ENCODE data around the gene FCRLB. TPM values are rescaled to one million over a fixed set of nuclear protein-coding genes. Genes with fewer than 3 reads are reported as not detected.

FCRLB gene
- total RNA-seq, 1 experiment from 2014 or later = 1.3 TPM

DNA sequence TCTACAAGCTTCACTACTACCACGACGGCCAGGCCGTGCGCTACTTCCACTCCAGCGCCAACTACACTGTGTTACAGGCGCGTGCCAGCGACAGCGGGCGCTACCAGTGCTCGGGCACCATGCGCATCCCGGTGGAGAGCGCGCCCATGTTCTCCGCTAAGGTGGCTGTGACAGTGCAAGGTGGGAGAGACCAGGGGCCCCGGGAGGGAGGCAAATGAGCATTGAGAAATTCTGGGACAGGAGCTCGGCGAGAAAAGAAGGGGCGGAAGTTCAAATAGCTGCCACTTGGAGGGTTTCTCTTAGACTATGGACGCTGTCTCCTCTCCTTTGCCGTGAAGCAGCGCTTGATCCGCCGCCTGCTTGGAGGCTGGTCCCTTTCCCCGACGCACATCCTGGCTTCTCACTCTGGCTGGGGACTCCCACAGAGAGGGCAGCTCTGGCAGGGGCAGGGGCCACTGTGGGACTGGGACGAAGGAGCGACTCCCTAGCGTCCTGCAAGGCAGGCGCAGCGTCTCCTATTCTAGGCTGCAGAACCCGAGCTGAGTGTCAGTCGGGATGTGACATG lies 4.6 kb downstream of the FCRLB start:
- TF ChIP-seq CTCF (IDR thresholded peaks at IDR 0.05; ENCODE audit: unreplicated experiment) = peak; percentile 23
- no TSS peak for BruUV-seq (replicated peaks)
- no peaks in the 10 kb centered on the region for H3K9me3 Mint-ChIP-seq (ENCODE audit: unreplicated experiment)
- H3K27ac Mint-ChIP-seq (ENCODE audit: low read depth, unreplicated experiment) = peak overlapping the region; percentile 6
- ChIA-PET POLR2A (interaction anchor here (0.6 to 5.9 kb wide), 22 partner anchors 9 to 715 kb away, joined by 3 to 119 read pairs (median 8); partner anchors contain the start of genes ATF6, DEDD, DUSP12 and FCRLA), CTCF (interaction anchor here (0.6 to 8.6 kb wide), 20 partner anchors 8 to 1969 kb away, joined by 3 to 121 read pairs (median 4); partner anchors contain the start of gene FCRLA)
- no peaks in the 10 kb centered on the region for H3K36me3 Mint-ChIP-seq (ENCODE audit: insufficient read depth, unreplicated experiment)
- H3K4me1 Mint-ChIP-seq (ENCODE audit: insufficient read depth, unreplicated experiment) = peaks cover 43% of the 10 kb centered on the region
- no peaks in the 10 kb centered on the region for H3K27me3 Mint-ChIP-seq (ENCODE audit: insufficient read depth, unreplicated experiment)
- intact Hi-C loops (cut with micrococcal nuclease) = no loop called here
- DNase-seq (ENCODE audit: unreplicated experiment) = peak; percentile 67
- H3K4me3 Mint-ChIP-seq (ENCODE audit: unreplicated experiment) = peak overlapping the region; percentile 91

GRCh38 chr1:161726473-161727255 lies 5.3 kb downstream of the FCRLB start:
- peaks cover 39% of the 10 kb centered on the region for H3K4me1 Mint-ChIP-seq (ENCODE audit: insufficient read depth, unreplicated experiment)
- TSS peak; percentile 40 for BruUV-seq (replicated peaks)
- POLR2A ChIA-PET = interaction anchor here (0.6 to 5.9 kb wide), 26 partner anchors 9 to 714 kb away, joined by 3 to 119 read pairs (median 6); partner anchors contain the start of genes ATF6, DEDD, DUSP12 and FCRLA
- H3K27ac Mint-ChIP-seq (ENCODE audit: low read depth, unreplicated experiment) = peak overlapping the region; percentile 92
- no peaks in the 10 kb centered on the region for H3K36me3 Mint-ChIP-seq (ENCODE audit: insufficient read depth, unreplicated experiment)
- intact Hi-C loops (cut with micrococcal nuclease) = no loop called here
- peak; percentile 96 for DNase-seq (ENCODE audit: unreplicated experiment)
- H3K27me3 Mint-ChIP-seq (ENCODE audit: insufficient read depth, unreplicated experiment) = no peaks in the 10 kb centered on the region
- peak overlapping the region; percentile 91 for H3K4me3 Mint-ChIP-seq (ENCODE audit: unreplicated experiment)
- CTCF ChIA-PET = interaction anchor here (0.6 to 8.6 kb wide), 21 partner anchors 9 to 1970 kb away, joined by 3 to 121 read pairs (median 4); partner anchors contain the start of genes DUSP12 and FCRLA
- no peak for TF ChIP-seq CTCF (IDR thresholded peaks at IDR 0.05; ENCODE audit: unreplicated experiment)
- H3K9me3 Mint-ChIP-seq (ENCODE audit: unreplicated experiment) = no peaks in the 10 kb centered on the region

DNA sequence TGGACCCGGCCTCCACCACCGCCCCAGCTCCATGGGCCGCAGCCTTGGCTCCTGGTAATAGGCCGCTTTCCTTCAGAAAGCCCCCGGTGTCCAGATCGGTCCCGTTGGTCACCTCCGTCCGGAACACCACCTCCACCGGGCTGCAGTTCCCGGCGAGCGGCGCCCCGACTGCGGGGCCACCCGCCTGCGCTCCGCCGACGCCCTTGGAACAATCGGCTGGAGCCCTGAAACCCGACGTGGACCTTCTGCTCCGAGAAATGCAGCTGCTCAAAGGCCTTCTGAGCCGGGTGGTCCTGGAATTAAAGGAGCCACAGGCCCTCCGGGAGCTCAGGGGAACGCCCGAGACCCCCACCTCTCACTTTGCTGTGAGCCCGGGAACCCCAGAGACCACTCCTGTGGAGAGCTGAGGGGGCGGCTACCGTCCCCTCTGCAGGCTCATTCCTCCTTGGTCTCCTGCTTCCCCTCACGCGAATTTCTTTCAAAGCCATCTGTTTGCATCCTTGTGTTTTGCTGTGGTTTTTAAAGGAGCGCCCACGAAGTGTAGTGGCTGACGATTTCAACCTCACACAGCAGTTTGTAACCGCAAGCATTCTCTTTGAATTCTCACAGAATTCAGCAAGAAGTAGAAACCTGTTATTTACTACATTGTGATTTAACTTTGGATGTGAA lies 6.0 kb downstream of the FCRLB start:
- intact Hi-C loops (cut with micrococcal nuclease) = no loop called here
- ChIA-PET POLR2A (interaction anchor here (0.6 to 5.9 kb wide), 18 partner anchors 10 to 645 kb away, joined by 3 to 119 read pairs (median 12); partner anchors contain the start of genes ATF6, DUSP12, FCRLA and HSPA6), CTCF (interaction anchor here (0.6 to 8.6 kb wide), 14 partner anchors 9 to 1482 kb away, joined by 3 to 121 read pairs (median 4); partner anchors contain the start of genes DUSP12 and FCRLA)
- TSS peak; percentile 86 for BruUV-seq (replicated peaks)
- no peaks in the 10 kb centered on the region for H3K36me3 Mint-ChIP-seq (ENCODE audit: insufficient read depth, unreplicated experiment)
- H3K9me3 Mint-ChIP-seq (ENCODE audit: unreplicated experiment) = no peaks in the 10 kb centered on the region
- TF ChIP-seq CTCF (IDR thresholded peaks at IDR 0.05; ENCODE audit: unreplicated experiment) = no peak
- peak overlapping the region; percentile 92 for H3K27ac Mint-ChIP-seq (ENCODE audit: low read depth, unreplicated experiment)
- DNase-seq (ENCODE audit: unreplicated experiment) = peak; percentile 51
- H3K4me3 Mint-ChIP-seq (ENCODE audit: unreplicated experiment) = peak overlapping the region; percentile 91
- peaks cover 32% of the 10 kb centered on the region for H3K4me1 Mint-ChIP-seq (ENCODE audit: insufficient read depth, unreplicated experiment)
- H3K27me3 Mint-ChIP-seq (ENCODE audit: insufficient read depth, unreplicated experiment) = no peaks in the 10 kb centered on the region

All from MCF 10A (cell line).